ENCODE results near the gene EBI3.
"Not testable (repeated sequence)": the region's sequence is repeated elsewhere in the genome, so short reads cannot be mapped to it uniquely, and the experiment has no call there.

The EBI3 gene

GRCh38 chr19:4199699-4200293 is 29.5 kb upstream of the EBI3 start:
- no peak for DNase-seq

GRCh38 chr19:4200940-4201542 is 28.3 kb upstream of the EBI3 start:
- DNase-seq: no peak

- no peak for DNase-seq
Observed at GRCh38 chr19:4201798-4202197, 27.5 kb upstream of the EBI3 start.

GRCh38 chr19:4206818-4207484 is 22.4 kb upstream of the EBI3 start:
- DNase-seq: no peak

GRCh38 chr19:4208385-4209094 is 20.8 kb upstream of the EBI3 start:
- no peak for DNase-seq

- DNase-seq: no peak
Observed at GRCh38 chr19:4210166-4210731, 19.1 kb upstream of the EBI3 start.

GRCh38 chr19:4213116-4213515 is 16.2 kb upstream of the EBI3 start:
- no peak for DNase-seq

GRCh38 chr19:4215807-4216206 is 13.5 kb upstream of the EBI3 start:
- DNase-seq: no peak

GRCh38 chr19:4216846-4217245 is 12.5 kb upstream of the EBI3 start:
- no peak for DNase-seq

- no peak for DNase-seq
Observed at GRCh38 chr19:4217429-4218264, 11.7 kb upstream of the EBI3 start.

GRCh38 chr19:4218523-4218922 is 10.8 kb upstream of the EBI3 start:
- DNase-seq: not testable (repeated sequence)

- DNase-seq: no peak
Observed at GRCh38 chr19:4220188-4220587, 9.1 kb upstream of the EBI3 start.

GRCh38 chr19:4224470-4224869 is 4.9 kb upstream of the EBI3 start:
- peak in 21 of 51 donors; percentile 3 to 64 (median 14) for DNase-seq

- no peak for DNase-seq
Observed at GRCh38 chr19:4225885-4226284, 3.4 kb upstream of the EBI3 start.

GRCh38 chr19:4227771-4228170 is 1.6 kb upstream of the EBI3 start:
- no peak for DNase-seq

GRCh38 chr19:4228765-4229178 is 551 bp upstream of the EBI3 start:
- DNase-seq: no peak

- DNase-seq: not testable (repeated sequence)
Observed at GRCh38 chr19:4230237-4230636, 914 bp downstream of the EBI3 start.

- DNase-seq: not testable (repeated sequence)
Observed at GRCh38 chr19:4231521-4231920, 2.2 kb downstream of the EBI3 start.

- not testable (repeated sequence) for DNase-seq
Observed at GRCh38 chr19:4232139-4232538, 2.8 kb downstream of the EBI3 start.

GRCh38 chr19:4232614-4233281 is 3.4 kb downstream of the EBI3 start:
- no peak for DNase-seq

Data from hypothalamus (tissue), 51 donors.